Lower leg skin (tissue), 3 donors: ENCODE measurements around the gene DEFB118.

ENCODE experiments used
- CTCF ChIP-seq, 3 donors: fragments of 450-650 bp; IDR thresholded peaks; one replicate each; pipeline ENCODE4 v1.5.1; 2016; ENCODE audit warnings: antibody characterized with exemption in 3 of 3, mild to moderate bottlenecking in 3 of 3, moderate library complexity in 2 of 3
- POLR2A ChIP-seq, 2 donors: fragments of 450-650 bp; IDR thresholded peaks; one replicate each; pipeline ENCODE4 v1.6.1; 2016 to 2017; ENCODE audit warnings: antibody characterized with exemption in 2 of 2, mild to moderate bottlenecking in 1 of 2, moderate library complexity in 1 of 2

- TF ChIP-seq CTCF (IDR thresholded peaks at IDR 0.05) = no peak
- TF ChIP-seq POLR2A (IDR thresholded peaks at IDR 0.05) = no peak
Measured at GRCh38 chr20:31394900-31395299, 26.5 kb downstream of the DEFB118 start.
